Liver (tissue), 9 donors: ENCODE measurements around the gene KCNMA1. TPM values are rescaled to one million over a fixed set of nuclear protein-coding genes. Genes with fewer than 3 reads are reported as not detected.

Experiments used
- DNase-seq: peaks from one replicate; pipeline ENCODE4 v3.0.0-alpha.2; 2017; ENCODE audit warnings: low spot score
- H3K27ac ChIP-seq, 2 donors: one replicate each; pipeline ENCODE4 v1.7.0; 2013; ENCODE audit warnings: inconsistent platforms in 2 of 2, low read length in 2 of 2, control low read depth in 1 of 2, low read depth in 1 of 2, mild to moderate bottlenecking in 1 of 2
- H3K27me3 ChIP-seq, 4 donors: one replicate each; pipeline versions ENCODE4 v1.6.1 to v1.7.0; 2013; ENCODE audit warnings: low read length in 3 of 4, inconsistent platforms in 1 of 4, mild to moderate bottlenecking in 1 of 4, moderate library complexity in 1 of 4; ENCODE audit not compliant: control insufficient read depth in 4 of 4, insufficient read depth in 4 of 4
- H3K36me3 ChIP-seq, 4 donors: one replicate each; pipeline versions ENCODE4 v1.6.1 to v1.7.0; 2013; ENCODE audit warnings: low read length in 3 of 4, mild to moderate bottlenecking in 3 of 4, low read depth in 1 of 4, moderate library complexity in 1 of 4; ENCODE audit not compliant: control insufficient read depth in 4 of 4, insufficient read depth in 3 of 4
- H3K4me1 ChIP-seq, 4 donors: one replicate each; pipeline versions ENCODE4 v1.6.1 to v1.7.0; 2013; ENCODE audit warnings: low read length in 3 of 4, mild to moderate bottlenecking in 3 of 4, moderate library complexity in 1 of 4; ENCODE audit not compliant: control insufficient read depth in 4 of 4, insufficient read depth in 4 of 4
- H3K4me3 ChIP-seq, 3 donors: one replicate each; pipeline versions ENCODE4 v1.6.1 to v1.7.0; 2013; ENCODE audit warnings: low read length in 3 of 3, control low read depth in 1 of 3, low read depth in 1 of 3, mild to moderate bottlenecking in 1 of 3
- H3K9ac ChIP-seq, 2 donors: one replicate each; pipeline ENCODE4 v1.7.0; 2013; ENCODE audit warnings: low read length in 2 of 2, mild to moderate bottlenecking in 2 of 2, moderate library complexity in 2 of 2, control low read depth in 1 of 2, low read depth in 1 of 2
- H3K9me3 ChIP-seq, 4 donors: one replicate each; pipeline versions ENCODE4 v1.6.1 to v1.7.0; 2013; ENCODE audit warnings: low read length in 3 of 4; ENCODE audit not compliant: control insufficient read depth in 4 of 4
- EGR1 ChIP-seq, 2 donors: IDR thresholded peaks; 2 replicates each; pipeline ENCODE4 v1.6.1; 2016 to 2018; ENCODE audit warnings: antibody characterized with exemption in 2 of 2, low read depth in 2 of 2
- FOXA1 ChIP-seq: IDR thresholded peaks from 2 replicates; pipeline ENCODE4 v1.6.1; 2016; ENCODE audit warnings: antibody characterized with exemption
- FOXA2 ChIP-seq: IDR thresholded peaks from 2 replicates; pipeline ENCODE4 v1.6.1; 2016; ENCODE audit warnings: antibody characterized with exemption
- GABPA ChIP-seq, 2 donors: IDR thresholded peaks in 1 of 2; conservative IDR thresholded peaks in 1 of 2; 2 replicates each; pipeline ENCODE4 v1.6.1; 2016; ENCODE audit warnings: antibody characterized with exemption in 2 of 2, mild to moderate bottlenecking in 1 of 2, moderate library complexity in 1 of 2
- HNF4A ChIP-seq, 2 donors: conservative IDR thresholded peaks; 2 replicates each; pipeline ENCODE4 v1.6.1; 2016; ENCODE audit warnings: antibody characterized with exemption in 2 of 2, mild to moderate bottlenecking in 2 of 2
- HNF4G ChIP-seq: IDR thresholded peaks from 2 replicates; pipeline ENCODE4 v1.6.1; 2016; ENCODE audit warnings: antibody characterized with exemption
- JUND ChIP-seq, 2 donors: IDR thresholded peaks; 2 replicates each; pipeline ENCODE4 v1.6.1; 2016; ENCODE audit warnings: antibody characterized with exemption in 2 of 2
- MAX ChIP-seq: IDR thresholded peaks from 2 replicates; pipeline ENCODE4 v1.6.1; 2016; ENCODE audit warnings: antibody characterized with exemption
- NR2F2 ChIP-seq: IDR thresholded peaks from 2 replicates; pipeline ENCODE4 v1.6.1; 2016; ENCODE audit warnings: antibody characterized with exemption
- RAD21 ChIP-seq, 2 donors: IDR thresholded peaks; 2 replicates each; pipeline ENCODE4 v1.6.1; 2016; ENCODE audit warnings: antibody characterized with exemption in 2 of 2, mild to moderate bottlenecking in 2 of 2
- RXRA ChIP-seq, 2 donors: IDR thresholded peaks; 2 replicates each; pipeline ENCODE4 v1.6.1; 2017 to 2018; ENCODE audit warnings: antibody characterized with exemption in 2 of 2, mild to moderate bottlenecking in 1 of 2
- SP1 ChIP-seq: IDR thresholded peaks from 2 replicates; pipeline ENCODE4 v1.6.1; 2018; ENCODE audit warnings: antibody characterized with exemption, mild to moderate bottlenecking
- TAF1 ChIP-seq: conservative IDR thresholded peaks from 2 replicates; pipeline ENCODE4 v1.6.1; 2016; ENCODE audit warnings: antibody characterized with exemption, mild to moderate bottlenecking
- YY1 ChIP-seq: IDR thresholded peaks from 2 replicates; pipeline ENCODE4 v1.6.1; 2016; ENCODE audit warnings: antibody characterized with exemption, mild to moderate bottlenecking
- WGBS: extraction: QIAGEN DNeasy Blood & Tissue Kit; methylation state at CpG from one replicate; pipeline ENCODE4 v1.1.7; 2013; 5-methylcytosine and 5-hydroxymethylcytosine counted together
- polyA plus RNA-seq, 2 donors: library from polyadenylated mRNA; stranded (reverse) in 1 of 2; unstranded in 1 of 2; fragments of 200-250 nt in 1 of 2; fragments of >200 nt in 1 of 2; fragmentation: Nextera tagmentation in 1 of 2; extraction: Ambion mirVana in 1 of 2; gene quantifications; one replicate each; pipeline versions ENCODE4 v1.2.1 to v1.2.3, GENCODE V29; 2013 to 2015
- total RNA-seq, 2 donors: library from RNA; depleted of rRNA; stranded (reverse); fragments of >200 nt; gene quantifications; one replicate each; pipeline ENCODE4 v1.2.3, GENCODE V29; 2014
- TF ChIP-seq, protein P1 (sequence below): IDR thresholded peaks from 2 replicates; pipeline ENCODE4 v1.6.1; 2016; ENCODE audit warnings: antibody characterized with exemption
- TF ChIP-seq, protein P2 (sequence below): IDR thresholded peaks from 2 replicates; pipeline ENCODE4 v1.6.1; 2016; ENCODE audit warnings: antibody characterized with exemption
- TF ChIP-seq, protein P3 (sequence below): fragments of 150-350 bp; IDR thresholded peaks from 2 replicates; pipeline ENCODE4 v1.5.1; 2017; ENCODE audit warnings: improper control_type of control experiment, low read depth, low read length; ENCODE audit not compliant: missing input control
- donor health status: healthy.
- donor health status: healthy.
- donor health status: healthy.
- donor health status: healthy.
- donor health status: healthy.

Gene KCNMA1
- total and polyA plus RNA-seq, 4 donors, result 2.5 to 9.7 (median 4.7) TPM

- Histone ChIP-seq H3K9me3 (no peaks in the 10 kb centered on the region), H3K36me3 (no peaks in the 10 kb centered on the region), H3K27me3 (no peaks in the 10 kb centered on the region), H3K9ac (no peak overlapping the region), H3K4me3 (no peak overlapping the region), H3K4me1 (peaks cover 0 to 7% (median 5%) of the 10 kb centered on the region in 4 donors), H3K27ac (no peak overlapping the region)
- no peak for DNase-seq
- TF ChIP-seq, protein P1, sequence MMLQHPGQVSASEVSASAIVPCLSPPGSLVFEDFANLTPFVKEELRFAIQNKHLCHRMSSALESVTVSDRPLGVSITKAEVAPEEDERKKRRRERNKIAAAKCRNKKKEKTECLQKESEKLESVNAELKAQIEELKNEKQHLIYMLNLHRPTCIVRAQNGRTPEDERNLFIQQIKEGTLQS, result no peak
- no peak for TF ChIP-seq JUND (IDR thresholded peaks at IDR 0.05)
- TF ChIP-seq, protein P2, sequence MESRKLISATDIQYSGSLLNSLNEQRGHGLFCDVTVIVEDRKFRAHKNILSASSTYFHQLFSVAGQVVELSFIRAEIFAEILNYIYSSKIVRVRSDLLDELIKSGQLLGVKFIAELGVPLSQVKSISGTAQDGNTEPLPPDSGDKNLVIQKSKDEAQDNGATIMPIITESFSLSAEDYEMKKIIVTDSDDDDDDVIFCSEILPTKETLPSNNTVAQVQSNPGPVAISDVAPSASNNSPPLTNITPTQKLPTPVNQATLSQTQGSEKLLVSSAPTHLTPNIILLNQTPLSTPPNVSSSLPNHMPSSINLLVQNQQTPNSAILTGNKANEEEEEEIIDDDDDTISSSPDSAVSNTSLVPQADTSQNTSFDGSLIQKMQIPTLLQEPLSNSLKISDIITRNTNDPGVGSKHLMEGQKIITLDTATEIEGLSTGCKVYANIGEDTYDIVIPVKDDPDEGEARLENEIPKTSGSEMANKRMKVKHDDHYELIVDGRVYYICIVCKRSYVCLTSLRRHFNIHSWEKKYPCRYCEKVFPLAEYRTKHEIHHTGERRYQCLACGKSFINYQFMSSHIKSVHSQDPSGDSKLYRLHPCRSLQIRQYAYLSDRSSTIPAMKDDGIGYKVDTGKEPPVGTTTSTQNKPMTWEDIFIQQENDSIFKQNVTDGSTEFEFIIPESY, result no peak
- TF ChIP-seq TAF1, result no peak
- TF ChIP-seq RXRA (IDR thresholded peaks at IDR 0.05), result no peak
- no peak for TF ChIP-seq HNF4G
- TF ChIP-seq FOXA2, result no peak
- TF ChIP-seq FOXA1, result no peak
- TF ChIP-seq HNF4A (conservative IDR thresholded peaks at IDR 0.05), result no peak
- no peak for TF ChIP-seq GABPA (IDR thresholded peaks at IDR 0.05 in 1 of 2, conservative IDR thresholded peaks at IDR 0.05 in 1 of 2)
- no peak for TF ChIP-seq YY1
- no peak for TF ChIP-seq MAX
- no peak for TF ChIP-seq RAD21 (IDR thresholded peaks at IDR 0.05)
- 94% methylated on average over 8 of the region's 8 CpGs for WGBS
Observed at GRCh38 chr10:77408259-77408658, 229.3 kb downstream of the KCNMA1 start.

GRCh38 chr10:77406764-77407430, 230.7 kb downstream of the KCNMA1 start:
- no peaks in the 10 kb centered on the region for H3K27me3 ChIP-seq
- 75% methylated on average over 5 of the region's 5 CpGs for WGBS
- no peak for DNase-seq
- H3K9me3 ChIP-seq, result no peaks in the 10 kb centered on the region
- no peaks in the 10 kb centered on the region for H3K36me3 ChIP-seq
- no peak overlapping the region for H3K4me3 ChIP-seq
- no peak overlapping the region for H3K27ac ChIP-seq
- TF ChIP-seq HNF4A (conservative IDR thresholded peaks at IDR 0.05), result peak; percentile 24 to 33
- TF ChIP-seq GABPA (IDR thresholded peaks at IDR 0.05 in 1 of 2, conservative IDR thresholded peaks at IDR 0.05 in 1 of 2), result no peak
- H3K9ac ChIP-seq, result no peak overlapping the region
- H3K4me1 ChIP-seq, result peaks cover 0 to 7% (median 5%) of the 10 kb centered on the region in 4 donors

DNA sequence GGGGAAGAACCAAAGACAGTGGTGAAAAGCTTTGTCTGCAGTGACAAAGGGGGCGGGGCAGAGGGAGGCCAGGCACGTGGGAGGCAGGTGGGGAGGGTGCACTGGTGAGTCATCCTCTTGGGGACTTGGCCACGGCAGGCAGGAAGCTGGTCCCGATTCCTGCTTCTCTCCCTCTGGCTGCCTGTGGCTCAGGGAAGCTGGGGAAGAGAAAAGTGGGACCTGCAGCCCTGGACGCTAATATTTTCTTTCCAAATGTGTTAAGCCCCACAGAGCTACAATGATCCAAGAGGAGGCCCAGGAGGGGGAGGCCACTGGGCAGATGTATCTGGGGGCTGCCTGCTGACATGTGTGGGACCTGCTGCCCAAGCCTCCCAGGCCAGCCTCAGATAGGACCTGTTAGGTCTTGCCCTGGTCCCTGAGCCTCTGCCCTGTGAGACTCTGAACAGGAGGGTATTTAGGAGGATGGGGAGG, 231.8 kb downstream of the KCNMA1 start:
- Histone ChIP-seq H3K4me1 (peaks cover 0 to 7% (median 5%) of the 10 kb centered on the region in 4 donors), H3K9ac (no peak overlapping the region), H3K36me3 (no peaks in the 10 kb centered on the region), H3K9me3 (no peaks in the 10 kb centered on the region), H3K27me3 (no peaks in the 10 kb centered on the region), H3K27ac (no peak overlapping the region), H3K4me3 (no peak overlapping the region)
- DNase-seq, result no peak
- WGBS, result 42% methylated on average over 5 of the region's 5 CpGs
- no peak for TF ChIP-seq HNF4A (conservative IDR thresholded peaks at IDR 0.05)
- TF ChIP-seq, protein P2, result no peak
- no peak for TF ChIP-seq RXRA (IDR thresholded peaks at IDR 0.05)
- no peak for TF ChIP-seq FOXA1
- TF ChIP-seq EGR1 (IDR thresholded peaks at IDR 0.05; ENCODE audit: low read depth in 2 of 2), result no peak
- TF ChIP-seq, protein P1, result peak; percentile 22
- TF ChIP-seq, protein P3, sequence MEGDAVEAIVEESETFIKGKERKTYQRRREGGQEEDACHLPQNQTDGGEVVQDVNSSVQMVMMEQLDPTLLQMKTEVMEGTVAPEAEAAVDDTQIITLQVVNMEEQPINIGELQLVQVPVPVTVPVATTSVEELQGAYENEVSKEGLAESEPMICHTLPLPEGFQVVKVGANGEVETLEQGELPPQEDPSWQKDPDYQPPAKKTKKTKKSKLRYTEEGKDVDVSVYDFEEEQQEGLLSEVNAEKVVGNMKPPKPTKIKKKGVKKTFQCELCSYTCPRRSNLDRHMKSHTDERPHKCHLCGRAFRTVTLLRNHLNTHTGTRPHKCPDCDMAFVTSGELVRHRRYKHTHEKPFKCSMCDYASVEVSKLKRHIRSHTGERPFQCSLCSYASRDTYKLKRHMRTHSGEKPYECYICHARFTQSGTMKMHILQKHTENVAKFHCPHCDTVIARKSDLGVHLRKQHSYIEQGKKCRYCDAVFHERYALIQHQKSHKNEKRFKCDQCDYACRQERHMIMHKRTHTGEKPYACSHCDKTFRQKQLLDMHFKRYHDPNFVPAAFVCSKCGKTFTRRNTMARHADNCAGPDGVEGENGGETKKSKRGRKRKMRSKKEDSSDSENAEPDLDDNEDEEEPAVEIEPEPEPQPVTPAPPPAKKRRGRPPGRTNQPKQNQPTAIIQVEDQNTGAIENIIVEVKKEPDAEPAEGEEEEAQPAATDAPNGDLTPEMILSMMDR, result no peak
- peak; percentile 76 to 88 for TF ChIP-seq JUND (IDR thresholded peaks at IDR 0.05)
- TF ChIP-seq MAX, result no peak
- no peak for TF ChIP-seq SP1
- no peak for TF ChIP-seq NR2F2
